OCI-LY1 (cell line): ENCODE results near the gene PTPRN2.

Experiments used
- EZH2 ChIP-seq: fragments of 200-600 bp; sonication (generic), shearing (Covaris generic); IDR thresholded peaks from 2 replicates; pipeline ENCODE4 v1.8.0; 2017; ENCODE audit warnings: borderline replicate concordance, mixed run types, mild to moderate bottlenecking, antibody characterized with exemption, low read length, moderate library complexity, mixed read lengths
- TF ChIP-seq, protein P1 (sequence below): fragments of 200-600 bp; sonication (generic), shearing (Covaris generic); IDR thresholded peaks from 2 replicates; pipeline ENCODE4 v1.5.1; 2017; ENCODE audit warnings: mild to moderate bottlenecking, antibody characterized with exemption, low read length, moderate library complexity, mixed read lengths

DNA sequence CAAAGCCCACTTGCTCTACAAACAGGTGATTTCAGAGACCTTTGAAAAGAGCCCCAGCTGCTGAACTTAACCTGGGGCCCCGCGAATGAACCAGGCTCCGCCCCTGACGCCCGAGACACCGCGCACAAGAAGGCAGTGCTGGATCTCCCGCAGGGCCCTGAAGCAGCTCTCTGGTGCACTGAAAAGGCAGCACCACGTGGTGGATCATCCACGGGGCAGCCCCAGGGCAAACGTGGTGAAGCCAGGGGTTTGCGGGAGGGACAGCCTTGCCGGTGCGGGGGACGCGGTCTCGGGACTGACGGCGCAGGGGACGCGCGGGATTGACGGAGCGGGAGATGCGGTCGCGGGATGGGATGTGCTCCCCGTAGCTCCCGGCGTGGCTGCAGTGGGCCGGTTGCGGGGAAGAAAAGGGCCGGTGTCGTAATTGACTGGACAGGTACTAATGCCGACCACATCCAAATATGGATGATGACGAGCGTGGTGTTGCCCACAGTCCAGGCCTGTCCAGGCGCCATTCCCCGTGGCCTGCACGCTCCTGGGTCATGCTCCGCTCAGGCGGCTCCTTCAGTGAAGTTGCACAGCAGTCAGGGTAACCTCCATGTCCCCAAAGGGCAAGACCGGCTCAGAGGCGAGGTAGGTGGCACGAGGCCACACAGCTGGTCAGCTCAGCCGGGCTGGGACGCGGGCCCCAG, 829.7 kb downstream of the PTPRN2 start:
- TF ChIP-seq, protein P1, sequence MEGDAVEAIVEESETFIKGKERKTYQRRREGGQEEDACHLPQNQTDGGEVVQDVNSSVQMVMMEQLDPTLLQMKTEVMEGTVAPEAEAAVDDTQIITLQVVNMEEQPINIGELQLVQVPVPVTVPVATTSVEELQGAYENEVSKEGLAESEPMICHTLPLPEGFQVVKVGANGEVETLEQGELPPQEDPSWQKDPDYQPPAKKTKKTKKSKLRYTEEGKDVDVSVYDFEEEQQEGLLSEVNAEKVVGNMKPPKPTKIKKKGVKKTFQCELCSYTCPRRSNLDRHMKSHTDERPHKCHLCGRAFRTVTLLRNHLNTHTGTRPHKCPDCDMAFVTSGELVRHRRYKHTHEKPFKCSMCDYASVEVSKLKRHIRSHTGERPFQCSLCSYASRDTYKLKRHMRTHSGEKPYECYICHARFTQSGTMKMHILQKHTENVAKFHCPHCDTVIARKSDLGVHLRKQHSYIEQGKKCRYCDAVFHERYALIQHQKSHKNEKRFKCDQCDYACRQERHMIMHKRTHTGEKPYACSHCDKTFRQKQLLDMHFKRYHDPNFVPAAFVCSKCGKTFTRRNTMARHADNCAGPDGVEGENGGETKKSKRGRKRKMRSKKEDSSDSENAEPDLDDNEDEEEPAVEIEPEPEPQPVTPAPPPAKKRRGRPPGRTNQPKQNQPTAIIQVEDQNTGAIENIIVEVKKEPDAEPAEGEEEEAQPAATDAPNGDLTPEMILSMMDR = no peak
- TF ChIP-seq EZH2 = no peak
